LHCN-M2 (cell line): ENCODE measurements around the gene MACROH2A2. TPM values are rescaled to one million over a fixed set of nuclear protein-coding genes. Genes with fewer than 3 reads are reported as not detected.
"Not testable (repeated sequence)": the region's sequence is repeated elsewhere in the genome, so short reads cannot be mapped to it uniquely, and the experiment has no call there.

Source experiments
- DNase-seq: peaks from one replicate; pipeline ENCODE4 v3.0.0-alpha.2; 2012; ENCODE audit warnings: low read depth
- total RNA-seq: library from RNA; depleted of rRNA; stranded (reverse); fragments of >200 nt; gene quantifications from 2 replicates; pipeline ENCODE4 v1.2.3, GENCODE V29; 2014

The MACROH2A2 gene
- total RNA-seq, 1 experiment from 2014 or later = 13.3 TPM

DNA sequence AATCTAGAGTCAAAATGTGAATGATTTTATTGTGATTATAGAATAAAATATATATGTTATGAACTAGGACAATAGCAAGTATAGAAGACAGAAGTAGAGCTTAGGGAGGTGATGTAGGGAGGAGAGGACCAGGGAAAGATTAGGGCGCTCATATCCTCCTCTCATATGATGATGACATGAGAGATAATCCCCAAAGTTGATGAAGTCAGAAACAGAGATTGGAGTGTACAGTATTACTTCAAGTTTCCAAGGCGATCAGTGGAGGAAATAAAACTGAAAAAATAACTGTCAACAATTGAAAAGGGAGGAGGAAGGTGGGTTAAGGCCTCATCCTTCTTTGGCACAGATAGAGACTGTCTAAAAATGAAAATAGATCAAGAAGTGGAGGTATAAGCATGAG lies 14.9 kb downstream of the MACROH2A2 start:
- no peak for DNase-seq

DNA sequence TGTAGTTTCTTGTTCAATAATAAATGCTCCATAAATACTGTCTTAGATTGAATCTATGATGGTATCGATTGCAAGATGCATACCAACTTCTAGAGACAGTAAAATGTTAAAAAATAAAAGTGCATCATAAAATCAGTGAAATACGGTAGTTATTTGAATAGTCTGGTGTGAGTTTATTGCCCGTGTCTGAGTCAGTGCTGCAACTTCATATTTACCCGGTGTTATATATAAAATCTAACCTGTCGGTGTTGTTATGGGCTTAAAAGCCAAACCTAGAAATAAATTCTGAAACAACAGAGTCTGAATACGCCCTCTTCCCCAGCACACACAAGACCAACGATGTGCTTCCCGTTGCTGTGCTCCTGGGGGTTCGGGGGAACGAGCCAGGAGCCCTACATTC lies 16.3 kb downstream of the MACROH2A2 start:
- no peak for DNase-seq

DNA sequence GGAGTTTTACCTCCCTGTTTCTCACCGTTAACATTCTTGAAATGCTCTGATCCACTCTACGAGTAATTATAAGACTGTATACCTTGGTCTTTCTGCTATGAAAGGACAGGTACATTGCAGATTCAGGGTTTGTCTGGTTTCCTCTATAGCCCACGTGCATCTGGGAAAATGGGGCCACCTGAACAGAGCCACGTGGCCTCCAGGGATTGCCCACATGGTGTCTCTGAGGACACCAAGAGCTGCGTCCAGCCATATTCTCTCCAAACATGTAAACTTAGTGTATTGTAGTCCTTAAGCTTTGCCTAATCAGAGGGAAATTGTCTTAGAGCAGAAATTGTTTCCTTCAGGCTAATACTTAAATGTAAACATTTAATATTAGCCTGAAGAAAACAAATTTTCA lies 16.7 kb downstream of the MACROH2A2 start:
- DNase-seq = no peak

DNA sequence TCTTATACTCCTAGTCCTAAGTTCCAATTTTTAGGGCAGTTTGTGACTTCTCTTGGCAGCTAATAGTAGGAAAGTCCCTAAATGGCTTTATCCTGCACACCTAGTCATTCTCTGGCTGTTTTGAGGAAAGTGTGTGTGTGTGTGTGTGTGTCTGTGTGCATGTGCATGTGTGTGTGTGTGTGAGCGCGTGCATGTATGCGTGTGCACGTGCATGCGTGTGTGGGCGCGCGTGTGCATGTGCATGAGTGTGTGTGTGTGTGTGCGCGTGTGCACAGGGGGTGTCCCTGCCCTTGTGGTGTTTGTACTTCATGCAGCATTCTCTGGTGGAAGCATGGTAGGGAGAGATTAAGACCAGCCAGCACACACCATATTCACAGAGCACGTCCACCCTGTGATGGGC lies 18.2 kb downstream of the MACROH2A2 start:
- no peak for DNase-seq

GRCh38 chr10:70074165-70074564 lies 21.5 kb downstream of the MACROH2A2 start:
- no peak for DNase-seq

DNA sequence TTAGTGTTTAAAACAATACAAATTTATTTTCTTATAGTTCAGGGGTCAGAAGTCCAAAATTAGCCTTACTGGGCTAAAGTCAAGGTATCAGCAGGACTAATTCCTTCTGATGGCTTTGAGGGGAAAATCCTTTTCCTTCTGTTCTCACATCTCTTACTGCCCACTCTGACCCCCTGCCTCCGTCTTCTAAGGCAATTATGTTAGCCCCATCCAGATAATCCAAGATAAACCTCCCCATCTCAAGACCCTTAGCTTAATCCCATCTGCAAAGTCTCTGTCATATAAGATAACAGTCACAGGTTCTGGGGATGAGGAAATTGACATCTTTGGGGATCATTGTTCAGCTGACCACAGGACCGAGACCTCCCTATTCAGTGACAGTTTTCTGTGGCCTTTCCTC lies 22.3 kb downstream of the MACROH2A2 start:
- DNase-seq = no peak

DNA sequence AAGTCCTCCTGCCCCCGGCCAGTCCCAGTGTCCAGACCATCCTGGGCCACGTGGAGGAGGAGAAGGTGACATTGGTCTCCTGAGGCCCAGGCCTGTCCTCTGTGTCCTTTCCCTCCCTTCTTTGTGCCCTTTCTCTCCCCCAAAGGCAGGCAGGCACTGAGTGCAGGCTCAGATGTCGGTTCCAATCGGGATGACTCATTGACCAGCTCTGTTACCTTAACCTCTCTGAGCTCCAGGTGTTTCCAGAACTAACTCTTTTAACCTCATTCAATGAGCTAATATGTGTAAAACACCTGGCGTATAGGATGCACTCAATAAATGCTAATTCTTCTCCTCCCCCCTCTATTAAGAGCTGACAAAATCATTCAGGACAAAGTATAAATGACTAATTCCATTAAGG lies 25.7 kb downstream of the MACROH2A2 start:
- no peak for DNase-seq

- DNase-seq = no peak
Observed at GRCh38 chr10:70078937-70079336, 26.3 kb downstream of the MACROH2A2 start.

DNA sequence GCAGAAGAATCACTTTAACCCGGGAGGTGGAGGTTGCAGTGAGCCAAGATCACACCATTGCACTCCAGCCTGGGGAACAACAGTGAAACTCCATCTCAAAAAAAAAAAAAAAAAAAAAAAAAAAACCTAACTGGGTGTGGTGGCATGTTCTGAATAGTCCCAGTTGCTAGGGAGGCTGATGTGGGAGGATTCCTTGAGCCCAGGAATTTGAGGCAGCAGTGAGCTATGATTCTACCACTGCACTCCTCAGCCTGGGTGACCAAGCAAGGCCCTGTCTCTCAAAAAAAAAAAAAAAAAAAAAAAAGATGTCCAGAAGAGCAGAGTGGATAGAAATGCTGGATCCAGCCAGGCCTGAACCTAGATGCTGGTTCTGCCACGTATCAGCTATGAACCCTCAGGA lies 28.1 kb downstream of the MACROH2A2 start:
- not testable (repeated sequence) for DNase-seq

DNA sequence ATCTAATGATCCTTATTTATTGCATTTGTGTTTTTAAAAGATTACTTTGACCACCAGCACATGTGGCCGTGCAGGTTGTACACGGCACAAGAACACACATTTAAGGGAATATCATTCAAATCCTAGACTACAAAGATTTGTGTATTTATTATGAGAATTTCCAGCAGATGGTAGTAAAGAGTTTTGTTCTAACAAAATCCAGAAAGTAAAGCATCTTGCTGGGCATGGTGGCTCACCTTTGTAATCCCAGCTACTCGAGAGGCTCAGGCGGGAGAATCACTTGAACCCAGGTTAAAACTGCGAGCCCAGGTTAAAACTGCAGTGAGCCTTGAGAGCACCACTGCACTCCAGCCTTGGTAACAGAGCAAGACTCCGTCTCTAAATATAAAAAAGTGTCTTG lies 31.5 kb downstream of the MACROH2A2 start:
- no peak for DNase-seq

DNA sequence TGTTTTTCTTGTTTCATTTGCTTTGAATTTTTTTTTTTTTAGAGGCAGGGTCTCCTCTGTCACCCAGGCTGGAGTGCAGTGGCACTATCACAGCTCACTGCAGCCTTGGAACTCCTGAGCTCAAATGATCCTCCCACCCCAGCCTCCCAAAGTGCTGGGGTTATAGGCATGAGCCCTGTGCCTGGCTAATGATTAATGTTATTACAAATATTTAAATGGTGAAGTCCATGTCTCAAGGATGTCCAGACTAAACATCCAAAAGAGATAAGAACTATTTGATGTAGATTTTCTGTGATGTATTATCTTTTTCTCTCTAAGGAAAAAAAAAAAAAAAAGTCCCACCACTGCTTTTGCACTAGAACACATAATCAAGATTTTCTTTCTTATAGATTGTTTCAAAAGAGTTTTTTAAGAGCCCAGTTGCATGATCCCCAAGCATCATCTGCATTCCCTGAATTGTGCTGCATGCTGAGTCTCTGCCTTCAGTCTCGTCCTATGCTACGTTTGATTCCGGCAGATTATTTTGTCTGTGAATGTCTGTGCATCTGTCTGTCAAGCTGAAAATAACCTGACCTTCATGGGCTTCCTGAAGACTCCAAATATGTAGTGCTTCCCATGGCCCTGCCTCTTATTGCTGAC lies 33.4 kb downstream of the MACROH2A2 start:
- DNase-seq = no peak

- DNase-seq = no peak
Observed at GRCh38 chr10:70087616-70088307, 35.1 kb downstream of the MACROH2A2 start.

DNA sequence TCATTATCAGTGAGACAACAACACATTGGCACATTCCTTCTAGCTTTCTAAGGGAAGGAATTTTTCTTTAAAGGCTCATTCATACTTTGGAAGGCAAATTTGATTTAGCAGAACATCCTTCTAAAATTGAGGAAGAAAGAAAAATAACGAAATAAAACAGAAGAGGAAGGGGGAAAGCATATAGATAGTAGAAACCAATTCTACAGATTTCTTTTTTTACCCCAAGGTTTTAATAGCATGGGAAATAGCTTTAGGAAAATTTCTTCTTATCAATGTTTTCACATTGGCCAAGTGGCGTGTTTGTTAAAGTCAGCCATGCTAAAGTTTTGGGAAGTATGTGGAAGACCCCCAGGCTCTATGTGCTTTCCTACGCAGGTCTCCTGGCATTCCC lies 35.7 kb downstream of the MACROH2A2 start:
- no peak for DNase-seq

DNA sequence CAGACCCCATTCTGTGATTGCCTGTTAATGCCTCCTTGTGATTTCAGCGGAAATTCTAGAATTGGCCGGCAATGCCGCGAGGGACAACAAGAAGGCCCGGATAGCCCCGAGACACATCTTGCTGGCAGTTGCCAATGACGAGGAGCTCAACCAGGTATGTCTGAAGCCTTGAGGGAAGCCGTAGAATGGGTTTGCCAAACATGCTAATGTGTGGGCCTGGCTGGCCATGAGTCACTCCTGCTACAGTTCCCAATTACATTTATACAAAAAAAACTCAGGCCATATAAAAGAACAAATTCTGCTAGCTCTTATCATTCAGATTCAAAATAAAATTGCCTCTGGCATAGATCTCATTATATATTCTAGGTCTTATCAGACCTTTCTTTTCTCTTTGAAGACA lies 37.4 kb downstream of the MACROH2A2 start:
- DNase-seq = no peak

DNA sequence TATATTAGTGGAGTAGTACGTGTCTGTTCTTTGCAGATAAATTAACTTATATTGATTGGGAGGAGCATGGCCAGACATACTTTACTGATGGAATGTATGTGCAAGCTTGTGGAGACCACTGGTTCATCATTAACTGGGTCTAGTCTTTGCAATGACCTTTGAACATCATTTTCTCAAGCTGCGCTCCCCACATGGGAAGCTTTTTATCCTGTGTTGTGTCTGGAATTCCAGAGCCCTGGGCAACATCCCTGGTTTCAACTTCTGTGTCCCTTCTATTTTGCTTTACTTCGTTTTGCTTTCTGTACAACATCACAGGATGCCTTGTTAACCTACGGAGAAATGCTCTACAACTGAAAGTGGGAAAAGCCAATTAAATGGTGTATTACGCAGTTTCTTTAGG lies 38.3 kb downstream of the MACROH2A2 start:
- DNase-seq = no peak

DNA sequence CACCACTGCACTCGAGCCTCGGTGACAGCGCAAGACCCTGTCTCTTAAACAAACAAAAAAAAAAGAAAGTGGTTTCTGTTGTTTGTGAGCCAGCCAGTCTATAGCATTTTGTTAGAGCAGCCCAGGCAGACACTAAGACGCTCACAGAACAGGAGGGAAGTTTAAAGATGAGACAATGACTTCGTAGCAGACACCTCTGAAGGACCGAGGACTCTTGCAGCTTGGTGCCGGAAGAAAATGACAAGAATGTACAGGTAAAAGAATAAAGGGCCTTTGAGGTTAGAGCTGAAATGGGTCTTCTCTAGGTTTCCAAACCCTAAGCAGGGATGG lies 39.7 kb downstream of the MACROH2A2 start:
- DNase-seq = no peak

DNA sequence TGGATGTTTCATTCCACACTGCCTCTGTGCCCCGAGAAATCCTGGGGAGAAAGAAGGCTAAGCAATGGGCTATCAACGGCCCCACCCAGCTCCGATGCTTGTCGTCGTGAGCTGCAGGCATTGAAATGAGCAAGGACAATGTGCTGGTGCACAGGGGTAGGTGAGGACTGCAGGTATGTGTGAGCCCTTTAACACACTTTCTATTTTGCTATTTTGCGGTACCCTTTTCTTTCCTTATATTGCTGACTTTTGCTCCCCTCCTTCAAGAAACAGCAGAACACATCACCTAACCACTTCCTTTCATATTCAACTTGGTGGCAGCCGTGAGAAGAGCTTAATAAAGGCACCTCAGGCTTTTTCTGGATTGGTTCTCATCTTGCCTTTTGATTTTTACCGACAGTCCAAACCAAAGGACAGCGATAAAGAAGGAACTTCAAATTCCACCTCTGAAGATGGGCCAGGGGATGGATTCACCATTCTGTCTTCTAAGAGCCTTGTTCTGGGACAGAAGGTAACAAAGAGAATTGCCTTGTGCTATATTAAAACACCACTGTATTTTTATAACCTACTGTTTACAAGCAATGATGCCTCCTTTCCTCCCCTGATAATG lies 40.8 kb downstream of the MACROH2A2 start:
- DNase-seq = no peak

- no peak for DNase-seq
Observed at GRCh38 chr10:70094250-70094649, 41.6 kb downstream of the MACROH2A2 start.

- no peak for DNase-seq
Observed at GRCh38 chr10:70096016-70096704, 43.5 kb downstream of the MACROH2A2 start.

DNA sequence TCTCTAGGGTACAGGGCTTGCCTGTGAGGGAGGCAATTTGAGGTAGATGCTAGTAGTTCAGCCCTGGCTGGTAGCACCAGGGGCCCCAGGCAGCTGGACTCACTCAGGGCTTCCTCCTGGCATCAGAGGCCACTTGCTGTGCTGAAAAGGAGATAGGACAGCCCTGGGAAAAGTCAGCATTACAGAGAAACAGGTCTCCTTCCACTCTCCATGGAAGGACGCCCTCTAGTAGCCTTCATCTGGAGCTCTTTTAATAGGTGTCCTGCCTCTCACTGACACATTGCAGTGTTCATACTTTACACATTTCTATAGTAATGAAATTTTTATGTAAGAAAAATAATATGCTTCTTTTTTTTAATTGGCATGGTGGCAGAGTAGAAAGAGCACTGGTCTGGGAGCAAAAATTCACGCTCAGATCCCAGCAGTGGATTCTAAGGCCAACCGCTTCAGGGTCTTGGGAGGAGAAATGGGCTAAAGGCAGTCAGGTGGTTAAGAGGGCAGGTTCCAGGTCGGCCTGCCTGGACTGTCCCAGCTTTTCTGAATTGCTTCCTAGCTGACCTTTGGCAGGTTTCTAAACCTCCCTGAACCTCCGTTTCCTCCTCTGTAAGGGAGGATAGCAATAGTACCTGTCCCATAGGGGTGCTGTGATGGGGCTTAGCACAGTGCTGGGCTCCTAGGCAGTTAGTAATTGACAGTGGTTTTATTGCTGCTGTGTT lies 44.2 kb downstream of the MACROH2A2 start:
- no peak for DNase-seq

- no peak for DNase-seq
Observed at GRCh38 chr10:70097459-70097858, 44.8 kb downstream of the MACROH2A2 start.

GRCh38 chr10:70098271-70098670 lies 45.6 kb downstream of the MACROH2A2 start:
- no peak for DNase-seq
